Kidney epithelial cell (primary cell): ENCODE results near the gene TRERF1. TPM values are rescaled to one million over a fixed set of nuclear protein-coding genes. Genes with fewer than 3 reads are reported as not detected.

Experiments used
- DNase-seq: peaks from one replicate; pipeline ENCODE4 v3.0.0-alpha.2; 2010; ENCODE audit warnings: low read depth
- H3K27me3 ChIP-seq: 2 replicates; pipeline ENCODE4 v1.6.0; 2011; ENCODE audit warnings: low read length; ENCODE audit not compliant: control insufficient read depth, insufficient read depth
- H3K36me3 ChIP-seq: 2 replicates; pipeline ENCODE4 v1.5.1; 2011; ENCODE audit warnings: low read length; ENCODE audit not compliant: control insufficient read depth, insufficient read depth
- H3K4me3 ChIP-seq: 2 replicates; pipeline ENCODE4 v1.5.1; 2011; ENCODE audit warnings: low read depth, mild to moderate bottlenecking, control low read depth, low read length
- CTCF ChIP-seq: IDR thresholded peaks from 2 replicates; pipeline ENCODE4 v1.5.1; 2011; ENCODE audit warnings: mild to moderate bottlenecking, moderate library complexity, low read length, control low read depth, inconsistent platforms; ENCODE audit not compliant: insufficient read depth, poor library complexity, severe bottlenecking
- total RNA-seq: library from RNA; depleted of rRNA; stranded (reverse); fragments of >200 nt; gene quantifications from 2 replicates; pipeline ENCODE4 v1.2.3, GENCODE V29; 2015

Gene TRERF1
- total RNA-seq, 1 donor from 2014 or later, result 1.4 TPM

GRCh38 chr6:42185597-42185996 is 266.1 kb downstream of the TRERF1 start:
- H3K4me3 ChIP-seq, result no peak overlapping the region
- H3K27me3 ChIP-seq, result peaks cover 5% of the 10 kb centered on the region
- no peak for DNase-seq
- no peaks in the 10 kb centered on the region for H3K36me3 ChIP-seq
- no peak for TF ChIP-seq CTCF

- DNase-seq, result no peak
- Histone ChIP-seq H3K4me3 (no peak overlapping the region), H3K27me3 (peaks cover 5% of the 10 kb centered on the region), H3K36me3 (no peaks in the 10 kb centered on the region)
- no peak for TF ChIP-seq CTCF
Measured at GRCh38 chr6:42184475-42184874, 267.3 kb downstream of the TRERF1 start.

- DNase-seq, result no peak
- TF ChIP-seq CTCF, result no peak
- H3K36me3 ChIP-seq, result no peaks in the 10 kb centered on the region
- H3K27me3 ChIP-seq, result peaks cover 11% of the 10 kb centered on the region
- no peak overlapping the region for H3K4me3 ChIP-seq
Measured at GRCh38 chr6:42182101-42182500, 269.6 kb downstream of the TRERF1 start.

GRCh38 chr6:42179945-42180313 is 271.8 kb downstream of the TRERF1 start:
- no peak overlapping the region for H3K4me3 ChIP-seq
- H3K36me3 ChIP-seq, result no peaks in the 10 kb centered on the region
- TF ChIP-seq CTCF, result no peak
- DNase-seq, result no peak
- H3K27me3 ChIP-seq, result peaks cover 6% of the 10 kb centered on the region

- peaks cover 6% of the 10 kb centered on the region for H3K27me3 ChIP-seq
- H3K4me3 ChIP-seq, result no peak overlapping the region
- no peak for DNase-seq
- TF ChIP-seq CTCF, result no peak
- no peaks in the 10 kb centered on the region for H3K36me3 ChIP-seq
Measured at GRCh38 chr6:42179261-42179944, 272.3 kb downstream of the TRERF1 start.

- TF ChIP-seq CTCF, result no peak
- H3K27me3 ChIP-seq, result peaks cover 6% of the 10 kb centered on the region
- H3K36me3 ChIP-seq, result no peaks in the 10 kb centered on the region
- no peak overlapping the region for H3K4me3 ChIP-seq
- no peak for DNase-seq
Measured at GRCh38 chr6:42177514-42178364, 274.0 kb downstream of the TRERF1 start.
